WERI-Rb-1 (cell line): ENCODE measurements around the gene RTEL1.

Experiments
- DNase-seq: peaks from one replicate; pipeline ENCODE4 v3.0.0-alpha.2; 2020
- H3K27ac ChIP-seq: fragments of 250-450 bp; sonication (Bioruptor Pico); 2 replicates; pipeline ENCODE4 v1.5.1; 2020; ENCODE audit warnings: mild to moderate bottlenecking, moderate library complexity
- H3K27me3 ChIP-seq: fragments of 250-450 bp; sonication (Bioruptor Pico); 2 replicates; pipeline ENCODE4 v1.5.1; 2021; ENCODE audit warnings: mild to moderate bottlenecking, low read depth, moderate library complexity; ENCODE audit not compliant: insufficient read depth, severe bottlenecking
- H3K36me3 ChIP-seq: fragments of 250-450 bp; sonication (Bioruptor Pico); 2 replicates; pipeline ENCODE4 v1.5.1; 2020; ENCODE audit warnings: mild to moderate bottlenecking, moderate library complexity
- H3K4me3 ChIP-seq: 2 replicates; pipeline ENCODE4 v1.5.1; 2011; ENCODE audit warnings: low read depth, mild to moderate bottlenecking, control low read depth, low read length
- H3K9me3 ChIP-seq: fragments of 250-450 bp; sonication (Bioruptor Pico); 2 replicates; pipeline ENCODE4 v1.5.1; 2021; ENCODE audit warnings: mild to moderate bottlenecking, moderate library complexity; ENCODE audit not compliant: severe bottlenecking
- CTCF ChIP-seq: IDR thresholded peaks from 2 replicates; pipeline ENCODE4 v1.5.1; 2011; ENCODE audit warnings: low read depth, mild to moderate bottlenecking, control low read depth, inconsistent platforms, low read length

RTEL1 gene

DNA sequence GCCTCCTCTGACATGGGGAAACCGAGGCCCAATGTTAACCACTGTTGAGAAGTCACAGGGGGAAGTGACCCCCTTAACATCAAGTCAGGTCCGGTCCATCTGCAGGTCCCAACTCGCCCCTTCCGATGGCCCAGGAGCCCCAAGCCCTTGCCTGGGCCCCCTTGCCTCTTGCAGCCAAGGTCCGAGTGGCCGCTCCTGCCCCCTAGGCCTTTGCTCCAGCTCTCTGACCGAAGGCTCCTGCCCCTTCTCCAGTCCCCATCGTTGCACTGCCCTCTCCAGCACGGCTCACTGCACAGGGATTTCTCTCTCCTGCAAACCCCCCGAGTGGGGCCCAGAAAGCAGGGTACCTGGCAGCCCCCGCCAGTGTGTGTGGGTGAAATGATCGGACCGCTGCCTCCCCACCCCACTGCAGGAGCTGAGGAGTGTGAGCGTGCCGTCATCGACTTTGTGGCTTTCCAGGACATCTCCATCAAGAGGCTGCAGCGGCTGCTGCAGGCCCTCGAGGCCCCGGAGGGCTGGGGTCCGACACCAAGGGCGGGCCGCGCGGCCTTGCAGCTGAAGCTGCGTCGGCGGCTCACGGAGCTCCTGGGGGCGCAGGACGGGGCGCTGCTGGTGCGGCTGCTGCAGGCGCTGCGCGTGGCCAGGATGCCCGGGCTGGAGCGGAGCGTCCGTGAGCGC lies 39.9 kb downstream of the RTEL1 start:
- no peak for DNase-seq
- Histone ChIP-seq H3K27ac (no peak overlapping the region), H3K27me3 (no peaks in the 10 kb centered on the region), H3K36me3 (peaks cover 38% of the 10 kb centered on the region), H3K9me3 (no peaks in the 10 kb centered on the region), H3K4me3 (no peak overlapping the region)
- no peak for TF ChIP-seq CTCF

DNA sequence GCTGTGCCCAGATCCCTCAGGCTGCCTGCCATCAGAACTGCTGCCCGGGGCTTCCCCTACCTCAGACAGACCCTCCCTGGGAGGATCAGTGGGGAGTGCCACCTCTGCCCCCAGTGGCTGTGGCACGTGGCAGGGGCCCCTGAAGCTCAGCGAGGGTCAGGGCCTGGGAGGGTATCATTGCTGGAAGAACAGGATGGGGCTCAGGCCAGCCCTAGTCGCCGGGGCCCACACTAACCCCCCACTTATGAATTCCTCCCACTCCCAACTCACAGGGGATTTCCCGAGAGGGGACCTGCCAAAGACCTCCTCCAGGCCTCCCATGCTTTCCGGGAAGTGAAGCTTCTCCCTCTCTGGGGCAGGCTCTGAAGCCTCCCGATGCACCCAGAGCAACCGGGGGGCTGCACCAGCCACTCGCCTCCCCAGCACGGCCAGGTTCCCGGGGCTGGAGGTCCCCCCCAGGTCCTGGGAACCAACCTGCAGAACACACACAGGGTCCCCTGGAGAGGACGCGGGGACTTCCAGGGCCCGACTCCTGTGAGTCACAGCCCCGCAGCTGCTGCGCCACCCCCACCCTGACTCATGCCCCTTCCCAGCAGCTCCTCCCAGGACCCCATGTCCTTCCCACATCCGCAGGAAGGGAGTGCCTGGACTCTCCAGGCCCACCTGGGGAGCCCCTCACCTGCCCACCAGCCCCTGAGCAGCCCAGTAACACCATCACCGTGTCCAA lies 40.8 kb downstream of the RTEL1 start:
- Histone ChIP-seq H3K9me3 (no peaks in the 10 kb centered on the region), H3K27me3 (no peaks in the 10 kb centered on the region), H3K36me3 (peaks cover 40% of the 10 kb centered on the region), H3K27ac (peak overlapping the region; percentile 26; the same call in 1 of the 2 replicates), H3K4me3 (no peak overlapping the region)
- no peak for TF ChIP-seq CTCF
- no peak for DNase-seq

DNA sequence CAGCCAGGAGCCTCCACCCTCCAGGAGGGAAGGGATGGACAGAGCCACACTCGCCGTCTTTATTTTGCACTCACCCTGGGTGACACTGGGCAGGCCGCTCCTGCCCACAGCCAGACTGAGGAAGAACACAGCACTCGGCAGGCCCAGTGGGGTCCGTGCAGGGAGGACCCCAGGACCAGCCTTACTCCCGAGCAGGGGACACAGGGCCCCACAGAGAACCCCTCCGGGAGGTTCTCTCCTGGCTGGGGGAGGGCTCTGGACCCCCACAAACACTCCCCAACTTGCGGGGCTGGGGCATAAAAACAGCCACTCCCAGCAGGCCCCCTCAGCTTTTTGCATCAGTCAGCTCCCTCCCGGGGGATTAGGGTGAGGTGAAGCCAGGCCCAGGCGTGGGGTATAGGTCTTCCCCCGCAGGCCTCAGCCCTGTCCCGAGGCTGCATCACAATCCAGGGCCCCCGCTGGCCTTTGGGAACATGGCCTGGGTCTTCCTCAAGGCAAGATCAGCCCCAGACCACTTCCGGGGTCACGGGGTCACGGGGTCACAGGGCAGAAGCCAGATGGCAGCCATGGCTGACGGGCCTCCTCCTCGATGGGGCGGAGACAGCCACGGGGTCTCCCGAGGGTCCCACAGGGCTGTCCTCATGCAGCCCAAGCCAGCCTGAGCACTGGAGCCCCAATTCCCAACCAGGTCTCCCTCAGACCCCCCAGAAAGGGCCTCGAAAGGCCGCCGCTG lies 41.5 kb downstream of the RTEL1 start:
- no peak for DNase-seq
- H3K4me3 ChIP-seq = no peak overlapping the region
- H3K27me3 ChIP-seq = no peaks in the 10 kb centered on the region
- peak overlapping the region; percentile 26; the same call in 1 of the 2 replicates for H3K27ac ChIP-seq
- TF ChIP-seq CTCF = no peak
- peaks cover 40% of the 10 kb centered on the region for H3K36me3 ChIP-seq
- H3K9me3 ChIP-seq = no peaks in the 10 kb centered on the region

GRCh38 chr20:63700199-63701050 lies 42.3 kb downstream of the RTEL1 start:
- no peak for TF ChIP-seq CTCF
- Histone ChIP-seq H3K36me3 (peaks cover 42% of the 10 kb centered on the region), H3K4me3 (no peak overlapping the region), H3K27ac (no peak overlapping the region), H3K27me3 (no peaks in the 10 kb centered on the region), H3K9me3 (no peaks in the 10 kb centered on the region)
- DNase-seq = no peak

- Histone ChIP-seq H3K4me3 (no peak overlapping the region), H3K36me3 (peaks cover 42% of the 10 kb centered on the region), H3K27ac (no peak overlapping the region), H3K27me3 (no peaks in the 10 kb centered on the region), H3K9me3 (no peaks in the 10 kb centered on the region)
- no peak for DNase-seq
- no peak for TF ChIP-seq CTCF
These were observed 42.9 kb downstream of the RTEL1 start for GRCh38 chr20:63701051-63701328.
